Endothelial cell of umbilical vein (primary cell): ENCODE results near the gene DNAJC3. TPM values are rescaled to one million over a fixed set of nuclear protein-coding genes. Genes with fewer than 3 reads are reported as not detected.

Experiments used
- BruUV-seq: library from RNA; stranded (reverse); fragments of 400-500 nt; replicated peaks from 2 replicates; lab custom pipeline; 2021; lab: Mats Ljungman, UMichigan
- CTCF ChIA-PET: fragments of 300-600, 350-600 bp; sonication (Branson Sonifier 250); formaldehyde crosslinking; loops from one replicate; lab custom pipeline; 2021; ENCODE audit warnings: antibody characterized with exemption, inconsistent platforms; lab: Charles Lee
- POLR2A ChIA-PET: fragments of 300-600, 350-600 bp; sonication (Branson Sonifier 250); formaldehyde crosslinking; loops from one replicate; lab custom pipeline; 2021; ENCODE audit warnings: antibody characterized with exemption, inconsistent platforms; lab: Charles Lee
- DNase-seq: peaks from one replicate; pipeline ENCODE4 v3.0.0-alpha.2; 2011; ENCODE audit warnings: low read depth, low spot score
- FAIRE-seq: peaks from 2 replicates; lab custom pipeline; 2011; peaks lifted over from hg19 to GRCh38; lab: Jason Lieb, UNC
- H2AFZ ChIP-seq: 2 replicates; pipeline ENCODE4 v1.6.0; 2012; ENCODE audit warnings: low read depth, low read length, control low read depth, inconsistent platforms
- H3K27ac ChIP-seq: 2 replicates; pipeline ENCODE4 v1.5.1; 2011; ENCODE audit warnings: low read depth, mild to moderate bottlenecking, control low read depth, low read length, moderate library complexity; ENCODE audit not compliant: insufficient read depth
- H3K27me3 ChIP-seq, 2 experiments: 2 replicates each; pipeline versions ENCODE4 v1.6.0 to v1.6.1; 2011; ENCODE audit warnings: low read length in 2 of 2, mixed read lengths in 1 of 2; ENCODE audit not compliant: control insufficient read depth in 2 of 2, insufficient read depth in 2 of 2
- H3K36me3 ChIP-seq, 2 experiments: 2 replicates in 1 of 2; 3 replicates in 1 of 2; pipeline ENCODE4 v1.5.1; 2011; ENCODE audit warnings: low read length in 2 of 2, mild to moderate bottlenecking in 1 of 2, moderate library complexity in 1 of 2; ENCODE audit not compliant: control insufficient read depth in 2 of 2, insufficient read depth in 2 of 2; ENCODE audit errors: extremely low read depth in 1 of 2
- H3K4me1 ChIP-seq: 3 replicates; pipeline ENCODE4 v1.5.1; 2011; ENCODE audit warnings: mild to moderate bottlenecking, low read length; ENCODE audit not compliant: control insufficient read depth, insufficient read depth; ENCODE audit errors: extremely low read depth
- H3K4me2 ChIP-seq: 2 replicates; pipeline ENCODE4 v1.6.1; 2011; ENCODE audit warnings: low read length, control low read depth, mixed read lengths; ENCODE audit not compliant: insufficient read depth
- H3K4me3 ChIP-seq, 3 experiments: fragments of 200-600 bp in 1 of 3; sonication (generic), shearing (Covaris generic) in 1 of 3; replicated peaks in 1 of 3; 2 replicates each; pipeline ENCODE4 v1.5.1; 2011 to 2016; ENCODE audit warnings: control low read depth in 3 of 3, low read length in 3 of 3, mild to moderate bottlenecking in 2 of 3, inconsistent platforms in 1 of 3, low read depth in 1 of 3, moderate library complexity in 1 of 3; ENCODE audit not compliant: insufficient read depth in 1 of 3
- H3K79me2 ChIP-seq: 2 replicates; pipeline ENCODE4 v1.6.0; 2012; ENCODE audit warnings: low read length, inconsistent platforms; ENCODE audit not compliant: control insufficient read depth, insufficient read depth
- H3K9ac ChIP-seq: replicated peaks from 2 replicates; pipeline ENCODE3; 2011; ENCODE audit warnings: low read length, control low read depth; ENCODE audit not compliant: insufficient read depth; ENCODE audit errors: extremely low read depth
- H3K9me1 ChIP-seq: replicated peaks from 3 replicates; pipeline ENCODE4 v1.6.0; 2011; ENCODE audit warnings: mild to moderate bottlenecking, low read length; ENCODE audit not compliant: control insufficient read depth, insufficient read depth; ENCODE audit errors: extremely low read depth
- H3K9me3 ChIP-seq: replicated peaks from 2 replicates; pipeline ENCODE4 v1.5.1; 2012; ENCODE audit warnings: low read length, inconsistent platforms; ENCODE audit not compliant: control insufficient read depth, insufficient read depth
- H4K20me1 ChIP-seq: replicated peaks from 2 replicates; pipeline ENCODE3; 2011; ENCODE audit warnings: mild to moderate bottlenecking, low read length; ENCODE audit not compliant: control insufficient read depth, insufficient read depth; ENCODE audit errors: extremely low read depth
- EZH2 ChIP-seq: IDR thresholded peaks from 2 replicates; pipeline ENCODE4 v1.6.1; 2012; ENCODE audit warnings: borderline replicate concordance, low read depth, mild to moderate bottlenecking, moderate library complexity, low read length, inconsistent platforms; ENCODE audit not compliant: severe bottlenecking
- FOS ChIP-seq: IDR thresholded peaks from 2 replicates; pipeline ENCODE4 v1.6.1; 2011; ENCODE audit warnings: mild to moderate bottlenecking, low read length, moderate library complexity, borderline replicate concordance; ENCODE audit not compliant: insufficient read depth
- GATA2 ChIP-seq: IDR thresholded peaks from 2 replicates; pipeline ENCODE4 v1.7.0; 2011; ENCODE audit warnings: low read depth, mild to moderate bottlenecking, moderate library complexity, mixed read lengths, low read length; ENCODE audit not compliant: insufficient read length, insufficient read depth
- JUN ChIP-seq: IDR thresholded peaks from 2 replicates; pipeline ENCODE4 v1.6.1; 2011; ENCODE audit warnings: borderline replicate concordance, low read depth; ENCODE audit not compliant: insufficient read length, insufficient read depth
- MYC ChIP-seq: IDR thresholded peaks from one replicate; pipeline ENCODE4 v1.6.1; 2011; ENCODE audit warnings: mild to moderate bottlenecking, low read depth, low read length
- POLR2A ChIP-seq: IDR thresholded peaks from 2 replicates; pipeline ENCODE4 v1.6.1; 2012; ENCODE audit warnings: low read depth, mild to moderate bottlenecking, control low read depth, low read length
- POLR2AphosphoS5 ChIP-seq: IDR thresholded peaks from 2 replicates; pipeline ENCODE4 v1.6.1; 2012; ENCODE audit warnings: low read depth, mild to moderate bottlenecking, control low read depth, low read length, moderate library complexity; ENCODE audit not compliant: insufficient read depth
- dilution Hi-C: fragments of 300-500 bp; cut with MboI; formaldehyde crosslinking; loops from one replicate; pipeline ENCODE4 v1.15.0; 2019; ENCODE audit warnings: low sequenced_read_pairs; ENCODE audit not compliant: extremely low pct_ligation_motif_present
- intact Hi-C: fragments of 100-400 bp; cut with micrococcal nuclease; formaldehyde crosslinking; loops from one replicate; pipeline ENCODE4 v1.10.0; 2022
- polyA plus RNA-seq, 4 experiments: library from polyadenylated mRNA; depleted of rRNA in 3 of 4; stranded (reverse) in 3 of 4; unstranded in 1 of 4; fragments of >200 nt; gene quantifications; 2 replicates each; pipeline versions ENCODE4 v1.2.1 to v1.2.3, GENCODE V29; 2011 to 2012; ENCODE audit warnings: missing spikeins in 1 of 4
- total RNA-seq: library from RNA; stranded (reverse); gene quantifications from 2 replicates; pipeline ENCODE4 v1.2.3, GENCODE V29; 2021
- TF ChIP-seq, protein P1 (sequence below): IDR thresholded peaks from 2 replicates; pipeline ENCODE4 v1.6.1; 2011; ENCODE audit not compliant: insufficient read depth, insufficient read length
- TF ChIP-seq, protein P2 (sequence below), 2 donors: IDR thresholded peaks; 1 replicate in 1 of 2; 2 replicates in 1 of 2; pipeline ENCODE4 v1.5.1; 2011; ENCODE audit warnings: low read length in 2 of 2, mild to moderate bottlenecking in 2 of 2, moderate library complexity in 2 of 2, control low read depth in 1 of 2, inconsistent platforms in 1 of 2, low read depth in 1 of 2; ENCODE audit not compliant: insufficient read depth in 1 of 2; ENCODE audit errors: extremely low read depth in 1 of 2

The DNAJC3 gene
- total and polyA plus RNA-seq, 2 donors (not counting 3 experiments of a cell fraction or from before 2014, with no cell fraction given), result 17.0 to 51.2 TPM

DNA sequence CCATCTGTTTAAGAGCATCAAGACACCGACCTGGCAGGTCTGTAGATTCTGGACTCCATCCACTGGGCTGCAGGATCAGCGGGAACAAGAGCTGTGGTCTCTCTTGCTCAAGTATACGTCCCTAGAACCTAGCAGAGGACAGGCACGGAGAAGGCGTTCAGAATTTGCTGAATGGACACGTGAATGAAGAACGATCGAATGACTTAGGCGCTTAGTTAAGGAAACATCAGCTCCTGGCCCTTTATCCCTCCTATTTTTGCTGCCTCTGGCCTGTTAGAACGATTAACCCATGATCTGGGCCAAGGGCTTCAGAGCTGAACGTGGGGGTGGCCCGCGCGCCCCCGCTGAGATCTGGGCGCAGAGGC is 33.4 kb upstream of the DNAJC3 start:
- CTCF ChIA-PET, result interaction anchor here (1.1 to 6.0 kb wide), 5 partner anchors 12 to 190 kb away, joined by 4 to 36 read pairs (median 10); no protein-coding TSS in a partner anchor
- no peak for TF ChIP-seq EZH2
- no peak for TF ChIP-seq FOS
- TF ChIP-seq POLR2A, result no peak
- TF ChIP-seq POLR2AphosphoS5, result no peak
- TF ChIP-seq, protein P1, sequence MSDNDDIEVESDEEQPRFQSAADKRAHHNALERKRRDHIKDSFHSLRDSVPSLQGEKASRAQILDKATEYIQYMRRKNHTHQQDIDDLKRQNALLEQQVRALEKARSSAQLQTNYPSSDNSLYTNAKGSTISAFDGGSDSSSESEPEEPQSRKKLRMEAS, result no peak
- no peak for TF ChIP-seq GATA2
- TF ChIP-seq MYC, result no peak
- TF ChIP-seq, protein P2, sequence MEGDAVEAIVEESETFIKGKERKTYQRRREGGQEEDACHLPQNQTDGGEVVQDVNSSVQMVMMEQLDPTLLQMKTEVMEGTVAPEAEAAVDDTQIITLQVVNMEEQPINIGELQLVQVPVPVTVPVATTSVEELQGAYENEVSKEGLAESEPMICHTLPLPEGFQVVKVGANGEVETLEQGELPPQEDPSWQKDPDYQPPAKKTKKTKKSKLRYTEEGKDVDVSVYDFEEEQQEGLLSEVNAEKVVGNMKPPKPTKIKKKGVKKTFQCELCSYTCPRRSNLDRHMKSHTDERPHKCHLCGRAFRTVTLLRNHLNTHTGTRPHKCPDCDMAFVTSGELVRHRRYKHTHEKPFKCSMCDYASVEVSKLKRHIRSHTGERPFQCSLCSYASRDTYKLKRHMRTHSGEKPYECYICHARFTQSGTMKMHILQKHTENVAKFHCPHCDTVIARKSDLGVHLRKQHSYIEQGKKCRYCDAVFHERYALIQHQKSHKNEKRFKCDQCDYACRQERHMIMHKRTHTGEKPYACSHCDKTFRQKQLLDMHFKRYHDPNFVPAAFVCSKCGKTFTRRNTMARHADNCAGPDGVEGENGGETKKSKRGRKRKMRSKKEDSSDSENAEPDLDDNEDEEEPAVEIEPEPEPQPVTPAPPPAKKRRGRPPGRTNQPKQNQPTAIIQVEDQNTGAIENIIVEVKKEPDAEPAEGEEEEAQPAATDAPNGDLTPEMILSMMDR (IDR thresholded peaks at IDR 0.05; ENCODE audit: extremely low read depth in 1 of 2, insufficient read depth in 1 of 2, low read depth in 1 of 2, low read length in 2 of 2), result no peak
- no peak for TF ChIP-seq JUN
- dilution Hi-C loops (no loop called here), intact Hi-C loops (no loop called here)
- Histone ChIP-seq H3K4me1 (peaks cover 29% of the 10 kb centered on the region), H3K36me3 (peaks cover 2 to 4% of the 10 kb centered on the region in 2 experiments), H3K9me1 (no peaks in the 10 kb centered on the region), H3K9ac (peak overlapping the region; percentile 54), H3K27me3 (no peaks in the 10 kb centered on the region), H3K9me3 (no peaks in the 10 kb centered on the region), H2AFZ (peak overlapping the region; percentile 96), H3K4me3 (peak overlapping the region; percentile 69 to 93 (median 78)), H3K27ac (peak overlapping the region; percentile 39), H4K20me1 (no peaks in the 10 kb centered on the region), H3K4me2 (peak overlapping the region; percentile 79), H3K79me2 (peaks cover 17% of the 10 kb centered on the region)
- peak; percentile 67 for DNase-seq
- POLR2A ChIA-PET, result interaction anchor here (0.8 to 2.1 kb wide), 2 partner anchors 18 to 33 kb away, joined by 3 to 7 read pairs; partner anchors contain the start of gene DNAJC3
- peak; percentile 72 for FAIRE-seq
- BruUV-seq, result no TSS peak
